Measurements from ENCODE around the gene KRTAP1-3. TPM values are rescaled to one million over a fixed set of nuclear protein-coding genes. Genes with fewer than 3 reads are reported as not detected.
"Not testable (repeated sequence)": the region's sequence is repeated elsewhere in the genome, so short reads cannot be mapped to it uniquely, and the experiment has no call there.

Gene KRTAP1-3
- total RNA-seq (2021) (not detected in 3 replicates), Bru-seq, nascent RNA (not detected)
- long read RNA-seq, experiment 1: 0 reads
- long read RNA-seq, experiment 2: 0 reads
- long read RNA-seq, experiment 3: 0 reads

- DNase-seq (ENCODE audit: low spot score); H3K9me3 Mint-ChIP-seq; POLR2A ChIA-PET; H3K36me3 Mint-ChIP-seq; H3K4me3 Mint-ChIP-seq; H3K27me3 Mint-ChIP-seq (ENCODE audit: low read depth); ATAC-seq; CTCF ChIA-PET: not testable (repeated sequence)
- peaks cover 40% of the 10 kb centered on the region for H3K4me1 Mint-ChIP-seq
- peak within 1 kb of the TSS; percentile 74; the same call in 1 of the 2 replicates for H3K27ac Mint-ChIP-seq
Observed at GRCh38 chr17:41034346-41034935, at the start of gene KRTAP1-3. Gene KRTAP1-3, minus strand, starts transcription at chr17:41034874. Its CDS starts 53 bp downstream, at chr17:41034821.

DNA sequence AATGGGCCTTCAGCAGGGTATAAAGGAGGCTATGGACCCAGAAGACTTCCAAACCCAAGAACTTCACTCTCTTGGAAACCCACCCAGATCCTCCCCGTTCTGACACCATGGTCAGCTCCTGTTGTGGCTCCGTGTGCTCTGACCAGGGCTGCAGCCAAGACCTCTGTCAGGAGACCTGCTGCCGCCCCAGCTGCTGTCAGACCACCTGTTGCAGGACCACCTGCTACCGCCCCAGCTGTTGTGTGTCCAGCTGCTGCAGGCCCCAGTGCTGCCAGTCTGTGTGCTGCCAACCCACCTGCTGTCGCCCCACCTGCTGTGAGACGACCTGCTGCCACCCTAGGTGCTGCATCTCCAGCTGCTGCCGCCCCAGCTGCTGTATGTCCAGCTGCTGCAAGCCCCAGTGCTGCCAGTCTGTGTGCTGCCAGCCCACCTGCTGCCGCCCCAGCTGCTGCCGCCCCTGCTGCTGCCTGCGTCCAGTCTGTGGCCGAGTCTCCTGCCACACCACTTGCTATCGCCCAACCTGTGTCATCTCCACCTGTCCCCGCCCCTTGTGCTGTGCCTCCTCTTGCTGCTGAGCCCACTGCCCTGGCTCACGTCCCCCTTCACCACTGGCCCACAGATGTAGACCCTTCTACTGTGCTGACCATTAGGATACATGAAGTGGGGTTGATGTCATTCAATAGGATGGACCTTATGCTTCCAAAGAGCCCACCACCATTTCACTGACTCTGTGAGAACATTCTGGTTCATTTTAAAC lies 49.6 kb upstream of the KRTAP1-3 start, which contains the start of gene KRTAP4-7:
Gene KRTAP4-7 (plus strand): TSS at position 51 of the 757 bp plus-strand sequence. CDS start 57 bp downstream, at position 108.
- DNase-seq (ENCODE audit: low spot score); H3K9me3 Mint-ChIP-seq; H3K27ac Mint-ChIP-seq; CTCF ChIA-PET; POLR2A ChIA-PET; H3K36me3 Mint-ChIP-seq; H3K4me3 Mint-ChIP-seq; H3K27me3 Mint-ChIP-seq (ENCODE audit: low read depth); ATAC-seq: not testable (repeated sequence)
- H3K4me1 Mint-ChIP-seq: peaks cover 23% of the 10 kb centered on the region

DNA sequence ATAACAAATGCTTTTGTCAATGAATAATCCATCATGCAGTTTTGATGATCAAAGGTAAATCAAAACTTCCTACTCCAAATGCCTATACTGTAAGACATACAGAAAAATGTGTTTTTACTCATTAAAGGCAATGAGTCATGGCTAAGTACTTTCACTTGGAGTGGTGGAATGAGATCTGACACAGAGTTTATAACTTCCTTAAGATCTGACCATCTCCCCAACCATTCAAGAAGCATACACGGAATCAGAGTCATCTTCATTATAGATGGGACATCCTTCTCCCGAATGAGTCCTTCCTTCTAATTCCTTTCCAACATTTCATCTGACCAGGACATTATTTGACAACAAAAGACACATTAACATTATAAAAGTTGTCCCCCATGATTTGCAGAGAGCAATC lies 48.8 kb upstream of the KRTAP1-3 start:
- CTCF ChIA-PET; H3K4me3 Mint-ChIP-seq; POLR2A ChIA-PET; H3K27ac Mint-ChIP-seq; ATAC-seq; H3K9me3 Mint-ChIP-seq; H3K36me3 Mint-ChIP-seq; H3K27me3 Mint-ChIP-seq (ENCODE audit: low read depth); DNase-seq (ENCODE audit: low spot score): not testable (repeated sequence)
- peaks cover 17% of the 10 kb centered on the region for H3K4me1 Mint-ChIP-seq

DNA sequence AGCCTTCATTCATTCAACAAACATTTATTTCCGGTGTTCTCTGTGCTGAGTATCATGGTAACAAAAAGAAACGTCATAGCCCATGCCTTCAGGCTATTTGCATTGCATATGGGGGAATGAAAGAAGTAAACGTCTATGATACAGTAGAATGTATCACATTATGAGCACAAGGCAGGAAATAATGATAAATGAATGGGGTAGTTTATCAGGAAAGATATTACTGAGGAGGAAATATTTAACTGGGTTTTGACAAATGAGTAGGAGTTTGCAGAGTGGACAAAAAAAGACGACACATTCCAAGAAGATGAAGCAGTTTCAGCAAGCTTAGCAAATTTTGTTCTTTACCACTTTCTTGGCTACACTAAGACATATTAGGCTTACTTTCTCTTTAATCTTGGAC lies 48.0 kb upstream of the KRTAP1-3 start:
- POLR2A ChIA-PET: no interaction called here
- CTCF ChIA-PET: no interaction called here
- no peaks in the 10 kb centered on the region for H3K36me3 Mint-ChIP-seq
- H3K4me1 Mint-ChIP-seq: peaks cover 9% of the 10 kb centered on the region
- no peak overlapping the region for H3K4me3 Mint-ChIP-seq
- DNase-seq (ENCODE audit: low spot score) (no peak), ATAC-seq (no peak)
- no peak overlapping the region for H3K27ac Mint-ChIP-seq
- no peaks in the 10 kb centered on the region; the same call in 1 of the 2 replicates for H3K27me3 Mint-ChIP-seq (ENCODE audit: low read depth)
- H3K9me3 Mint-ChIP-seq: peaks cover 15% of the 10 kb centered on the region
- no peak for TF ChIP-seq AFF4 (CRISPR knock-in tag; IDR thresholded peaks at IDR 0.05; ENCODE audit: borderline replicate concordance)
- no peak for TF ChIP-seq CREM (CRISPR knock-in tag; IDR thresholded peaks at IDR 0.05)
- TF ChIP-seq IRF1 (CRISPR knock-in tag; IDR thresholded peaks at IDR 0.05): no peak
- no peak for TF ChIP-seq ZNF671 (CRISPR knock-in tag; IDR thresholded peaks at IDR 0.05)
- no peak for TF ChIP-seq ELF4 (CRISPR knock-in tag; IDR thresholded peaks at IDR 0.05; ENCODE audit: low read depth)
- TF ChIP-seq, protein P1, sequence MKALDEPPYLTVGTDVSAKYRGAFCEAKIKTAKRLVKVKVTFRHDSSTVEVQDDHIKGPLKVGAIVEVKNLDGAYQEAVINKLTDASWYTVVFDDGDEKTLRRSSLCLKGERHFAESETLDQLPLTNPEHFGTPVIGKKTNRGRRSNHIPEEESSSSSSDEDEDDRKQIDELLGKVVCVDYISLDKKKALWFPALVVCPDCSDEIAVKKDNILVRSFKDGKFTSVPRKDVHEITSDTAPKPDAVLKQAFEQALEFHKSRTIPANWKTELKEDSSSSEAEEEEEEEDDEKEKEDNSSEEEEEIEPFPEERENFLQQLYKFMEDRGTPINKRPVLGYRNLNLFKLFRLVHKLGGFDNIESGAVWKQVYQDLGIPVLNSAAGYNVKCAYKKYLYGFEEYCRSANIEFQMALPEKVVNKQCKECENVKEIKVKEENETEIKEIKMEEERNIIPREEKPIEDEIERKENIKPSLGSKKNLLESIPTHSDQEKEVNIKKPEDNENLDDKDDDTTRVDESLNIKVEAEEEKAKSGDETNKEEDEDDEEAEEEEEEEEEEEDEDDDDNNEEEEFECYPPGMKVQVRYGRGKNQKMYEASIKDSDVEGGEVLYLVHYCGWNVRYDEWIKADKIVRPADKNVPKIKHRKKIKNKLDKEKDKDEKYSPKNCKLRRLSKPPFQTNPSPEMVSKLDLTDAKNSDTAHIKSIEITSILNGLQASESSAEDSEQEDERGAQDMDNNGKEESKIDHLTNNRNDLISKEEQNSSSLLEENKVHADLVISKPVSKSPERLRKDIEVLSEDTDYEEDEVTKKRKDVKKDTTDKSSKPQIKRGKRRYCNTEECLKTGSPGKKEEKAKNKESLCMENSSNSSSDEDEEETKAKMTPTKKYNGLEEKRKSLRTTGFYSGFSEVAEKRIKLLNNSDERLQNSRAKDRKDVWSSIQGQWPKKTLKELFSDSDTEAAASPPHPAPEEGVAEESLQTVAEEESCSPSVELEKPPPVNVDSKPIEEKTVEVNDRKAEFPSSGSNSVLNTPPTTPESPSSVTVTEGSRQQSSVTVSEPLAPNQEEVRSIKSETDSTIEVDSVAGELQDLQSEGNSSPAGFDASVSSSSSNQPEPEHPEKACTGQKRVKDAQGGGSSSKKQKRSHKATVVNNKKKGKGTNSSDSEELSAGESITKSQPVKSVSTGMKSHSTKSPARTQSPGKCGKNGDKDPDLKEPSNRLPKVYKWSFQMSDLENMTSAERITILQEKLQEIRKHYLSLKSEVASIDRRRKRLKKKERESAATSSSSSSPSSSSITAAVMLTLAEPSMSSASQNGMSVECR (CRISPR knock-in tag; IDR thresholded peaks at IDR 0.05; ENCODE audit: borderline replicate concordance): no peak
- no peak for TF ChIP-seq TP53 (CRISPR knock-in tag; IDR thresholded peaks at IDR 0.05)
- TF ChIP-seq EMX1 (CRISPR knock-in tag; IDR thresholded peaks at IDR 0.05): no peak
- no peak for TF ChIP-seq NFYB (CRISPR knock-in tag; conservative IDR thresholded peaks at IDR 0.05; ENCODE audit: low read depth)
- TF ChIP-seq NR2C2 (CRISPR knock-in tag; IDR thresholded peaks at IDR 0.05): no peak
- no peak for TF ChIP-seq JAZF1 (CRISPR knock-in tag; IDR thresholded peaks at IDR 0.05)
- TF ChIP-seq ZNF423 (CRISPR knock-in tag; IDR thresholded peaks at IDR 0.05): no peak
- TF ChIP-seq NR1H2 (CRISPR knock-in tag; IDR thresholded peaks at IDR 0.05): no peak
- TF ChIP-seq, protein P2, sequence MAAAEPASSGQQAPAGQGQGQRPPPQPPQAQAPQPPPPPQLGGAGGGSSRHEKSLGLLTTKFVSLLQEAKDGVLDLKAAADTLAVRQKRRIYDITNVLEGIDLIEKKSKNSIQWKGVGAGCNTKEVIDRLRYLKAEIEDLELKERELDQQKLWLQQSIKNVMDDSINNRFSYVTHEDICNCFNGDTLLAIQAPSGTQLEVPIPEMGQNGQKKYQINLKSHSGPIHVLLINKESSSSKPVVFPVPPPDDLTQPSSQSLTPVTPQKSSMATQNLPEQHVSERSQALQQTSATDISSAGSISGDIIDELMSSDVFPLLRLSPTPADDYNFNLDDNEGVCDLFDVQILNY (CRISPR knock-in tag; IDR thresholded peaks at IDR 0.05): no peak
- TF ChIP-seq RORB (CRISPR knock-in tag; IDR thresholded peaks at IDR 0.05): no peak
- TF ChIP-seq ZMAT4 (CRISPR knock-in tag; IDR thresholded peaks at IDR 0.05): no peak
- no peak for TF ChIP-seq TEAD4 (CRISPR knock-in tag; IDR thresholded peaks at IDR 0.05)
